Skin epidermis (tissue), 12 donors: Measurements from ENCODE around the gene CHL1.

Experiments
- H3K27ac ChIP-seq, 21 experiments: fragments of 200-600 bp; sonication (generic) in 11 of 21; one replicate each; pipeline ENCODE4 v1.5.0; 2020; ENCODE audit warnings: mild to moderate bottlenecking in 3 of 21, inconsistent platforms in 2 of 21, moderate library complexity in 2 of 21
- H3K4me3 ChIP-seq, 7 experiments: fragments of 200-600 bp; sonication (generic) in 2 of 7; one replicate each; pipeline ENCODE4 v1.5.0; 2020; ENCODE audit warnings: inconsistent platforms in 2 of 7, mild to moderate bottlenecking in 2 of 7, moderate library complexity in 1 of 7

CHL1 gene, protein sequence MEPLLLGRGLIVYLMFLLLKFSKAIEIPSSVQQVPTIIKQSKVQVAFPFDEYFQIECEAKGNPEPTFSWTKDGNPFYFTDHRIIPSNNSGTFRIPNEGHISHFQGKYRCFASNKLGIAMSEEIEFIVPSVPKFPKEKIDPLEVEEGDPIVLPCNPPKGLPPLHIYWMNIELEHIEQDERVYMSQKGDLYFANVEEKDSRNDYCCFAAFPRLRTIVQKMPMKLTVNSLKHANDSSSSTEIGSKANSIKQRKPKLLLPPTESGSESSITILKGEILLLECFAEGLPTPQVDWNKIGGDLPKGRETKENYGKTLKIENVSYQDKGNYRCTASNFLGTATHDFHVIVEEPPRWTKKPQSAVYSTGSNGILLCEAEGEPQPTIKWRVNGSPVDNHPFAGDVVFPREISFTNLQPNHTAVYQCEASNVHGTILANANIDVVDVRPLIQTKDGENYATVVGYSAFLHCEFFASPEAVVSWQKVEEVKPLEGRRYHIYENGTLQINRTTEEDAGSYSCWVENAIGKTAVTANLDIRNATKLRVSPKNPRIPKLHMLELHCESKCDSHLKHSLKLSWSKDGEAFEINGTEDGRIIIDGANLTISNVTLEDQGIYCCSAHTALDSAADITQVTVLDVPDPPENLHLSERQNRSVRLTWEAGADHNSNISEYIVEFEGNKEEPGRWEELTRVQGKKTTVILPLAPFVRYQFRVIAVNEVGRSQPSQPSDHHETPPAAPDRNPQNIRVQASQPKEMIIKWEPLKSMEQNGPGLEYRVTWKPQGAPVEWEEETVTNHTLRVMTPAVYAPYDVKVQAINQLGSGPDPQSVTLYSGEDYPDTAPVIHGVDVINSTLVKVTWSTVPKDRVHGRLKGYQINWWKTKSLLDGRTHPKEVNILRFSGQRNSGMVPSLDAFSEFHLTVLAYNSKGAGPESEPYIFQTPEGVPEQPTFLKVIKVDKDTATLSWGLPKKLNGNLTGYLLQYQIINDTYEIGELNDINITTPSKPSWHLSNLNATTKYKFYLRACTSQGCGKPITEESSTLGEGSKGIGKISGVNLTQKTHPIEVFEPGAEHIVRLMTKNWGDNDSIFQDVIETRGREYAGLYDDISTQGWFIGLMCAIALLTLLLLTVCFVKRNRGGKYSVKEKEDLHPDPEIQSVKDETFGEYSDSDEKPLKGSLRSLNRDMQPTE (N-terminal part only)

DNA sequence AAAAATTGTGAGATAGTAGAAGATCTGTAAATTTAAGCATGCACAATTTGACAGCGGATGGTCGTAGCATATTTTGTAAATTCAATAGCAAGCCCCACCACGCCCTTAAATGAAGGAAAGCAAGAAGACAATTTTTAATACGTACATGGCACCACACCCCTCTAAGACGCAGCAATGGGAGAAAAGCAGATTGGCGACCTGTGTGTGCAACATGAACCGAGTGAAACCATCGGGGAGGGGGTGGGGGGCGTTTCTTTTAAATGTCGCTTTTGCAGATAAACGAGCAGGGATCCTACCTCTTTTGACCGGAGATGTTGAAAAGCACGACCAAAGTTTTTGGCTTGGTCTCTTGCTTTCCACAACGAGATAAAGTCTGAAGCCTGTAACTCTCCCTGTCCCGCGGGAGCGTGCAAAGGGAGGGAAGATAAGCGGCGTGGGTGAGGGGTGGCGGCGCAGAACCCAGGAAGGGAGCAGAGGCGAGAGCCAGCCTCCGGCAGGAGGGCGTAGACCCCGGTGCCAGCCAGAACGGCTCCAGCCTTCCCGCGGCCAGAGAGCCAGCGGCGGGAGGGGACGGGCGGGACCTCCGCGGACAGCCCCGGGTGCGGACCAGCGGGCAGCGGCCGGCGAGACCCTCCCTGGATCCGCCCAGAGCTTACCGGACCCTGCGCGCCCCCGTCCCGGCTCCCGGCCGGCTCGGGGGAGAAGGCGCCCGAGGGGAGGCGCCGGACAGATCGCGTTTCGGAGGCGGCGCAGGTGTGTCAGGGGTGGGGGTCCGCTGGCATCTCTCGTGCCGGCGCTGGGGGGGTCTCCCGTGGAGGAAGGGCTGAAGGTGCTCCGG lies at the start of gene CHL1:
Gene CHL1, plus strand, starts transcription at position 453 of the 838 bp plus-strand sequence. CDS start 123,014 bp downstream, outside the sequence.
- H3K27ac ChIP-seq = peak within 1 kb of the TSS in 17 of 21 experiments; percentile 41 to 82 (median 70)
- H3K4me3 ChIP-seq = peak within 1 kb of the TSS; percentile 32 to 60 (median 47)

DNA sequence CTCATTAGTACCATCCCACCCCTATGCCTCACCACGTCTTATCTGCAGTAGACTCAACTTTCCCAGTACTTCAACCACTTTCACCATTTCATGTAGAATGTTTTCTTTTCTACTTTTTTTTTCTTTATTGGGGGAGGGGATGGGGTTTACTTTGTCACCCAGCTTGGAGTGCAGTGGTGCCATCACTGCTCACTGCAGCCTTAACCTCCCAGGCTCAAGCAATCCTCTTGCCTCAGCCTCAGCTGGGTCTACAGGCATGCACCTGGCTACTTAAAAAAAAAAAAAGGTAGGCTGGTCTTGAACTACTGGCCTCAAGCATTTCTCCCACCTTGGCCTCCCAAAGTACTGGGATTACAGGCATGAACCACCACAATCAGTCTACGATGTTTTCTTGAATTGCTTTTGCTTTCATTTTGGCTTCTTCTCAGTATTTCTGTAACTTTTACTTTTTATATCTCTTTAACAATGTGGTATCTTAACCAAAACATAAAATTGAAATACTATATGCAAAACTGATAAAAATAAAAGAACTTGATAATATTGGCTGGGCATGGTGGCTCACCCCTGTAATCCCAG lies 44.9 kb upstream of the CHL1 start:
- Histone ChIP-seq H3K27ac (no peak overlapping the region), H3K4me3 (no peak overlapping the region)

DNA sequence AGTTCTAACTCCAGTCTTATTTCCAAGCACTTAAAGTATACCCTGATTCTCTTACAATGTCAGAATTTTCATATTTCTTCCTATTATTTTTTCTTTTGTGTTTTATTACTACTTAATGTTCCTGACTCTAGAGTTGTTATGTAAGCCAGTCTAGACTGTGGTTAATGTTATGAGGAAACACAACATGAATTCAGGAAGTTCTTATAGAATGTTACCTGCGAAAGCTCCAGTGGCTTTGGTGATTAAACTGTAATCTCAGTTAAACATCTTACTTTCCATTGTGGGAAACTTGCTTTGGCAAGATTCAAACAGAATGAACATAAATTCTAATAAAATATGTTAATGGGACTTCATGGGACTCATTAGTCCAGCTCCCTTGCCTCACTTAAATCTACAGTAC lies 36.6 kb upstream of the CHL1 start:
- Histone ChIP-seq H3K27ac (no peak overlapping the region), H3K4me3 (no peak overlapping the region)

DNA sequence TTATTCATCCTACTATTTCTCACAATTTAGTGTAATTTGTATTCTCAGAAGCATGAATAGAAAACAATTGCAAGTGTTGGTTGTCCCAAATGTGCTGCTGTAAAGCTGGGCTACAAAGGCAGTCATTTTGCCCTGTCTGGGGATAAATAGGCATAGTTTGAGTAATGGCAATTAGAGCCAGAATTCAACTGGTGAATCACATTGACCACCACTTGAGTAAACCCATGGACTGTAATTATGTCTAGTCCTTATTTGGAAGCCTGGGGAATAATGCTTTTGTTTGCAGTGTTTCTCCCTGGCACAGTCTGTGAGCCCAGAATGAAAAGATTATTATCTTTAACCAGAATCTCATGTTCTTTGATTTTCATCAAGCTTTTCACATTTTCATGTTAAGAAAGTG lies 30.5 kb upstream of the CHL1 start:
- no peak overlapping the region for H3K27ac ChIP-seq
- no peak overlapping the region for H3K4me3 ChIP-seq

DNA sequence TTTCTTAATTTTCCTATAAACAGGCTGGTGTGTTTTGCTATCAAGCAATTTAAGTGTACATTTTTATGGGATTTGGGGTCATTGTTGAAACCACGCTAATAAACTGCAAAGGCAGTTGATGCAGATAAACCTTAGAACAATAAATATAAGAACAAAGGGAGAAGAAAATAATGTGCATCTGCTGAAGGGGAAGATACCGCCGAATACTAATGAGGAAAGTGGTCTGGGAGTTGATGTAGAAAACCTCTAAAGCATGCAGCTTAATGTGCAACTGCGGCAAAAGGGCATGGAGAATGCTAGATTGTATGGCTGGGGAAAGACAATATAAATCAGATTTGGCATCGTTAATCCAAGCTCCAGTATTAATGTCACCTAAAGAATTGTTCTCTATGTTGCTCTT lies 29.8 kb upstream of the CHL1 start:
- Histone ChIP-seq H3K4me3 (no peak overlapping the region), H3K27ac (no peak overlapping the region)

DNA sequence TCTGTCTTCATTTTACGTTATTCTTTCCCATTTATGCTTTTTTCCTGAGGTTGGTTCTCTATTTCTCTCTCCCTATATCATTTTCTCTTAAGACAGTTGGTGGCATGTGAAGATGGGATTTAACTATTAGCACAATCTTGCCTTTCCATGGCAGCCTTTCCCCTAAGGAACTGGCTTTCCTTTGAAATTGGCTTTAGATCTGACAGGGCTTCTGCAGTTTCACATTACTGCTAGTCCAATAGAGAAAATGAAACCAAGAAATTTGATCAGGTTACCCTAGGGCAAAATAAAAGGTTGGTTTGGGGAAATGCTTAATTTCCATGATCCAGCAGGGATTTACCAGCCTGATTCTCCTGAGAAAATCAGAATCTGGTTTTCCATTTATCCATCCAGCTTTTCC lies 22.7 kb upstream of the CHL1 start:
- Histone ChIP-seq H3K27ac (no peak overlapping the region), H3K4me3 (no peak overlapping the region)

DNA sequence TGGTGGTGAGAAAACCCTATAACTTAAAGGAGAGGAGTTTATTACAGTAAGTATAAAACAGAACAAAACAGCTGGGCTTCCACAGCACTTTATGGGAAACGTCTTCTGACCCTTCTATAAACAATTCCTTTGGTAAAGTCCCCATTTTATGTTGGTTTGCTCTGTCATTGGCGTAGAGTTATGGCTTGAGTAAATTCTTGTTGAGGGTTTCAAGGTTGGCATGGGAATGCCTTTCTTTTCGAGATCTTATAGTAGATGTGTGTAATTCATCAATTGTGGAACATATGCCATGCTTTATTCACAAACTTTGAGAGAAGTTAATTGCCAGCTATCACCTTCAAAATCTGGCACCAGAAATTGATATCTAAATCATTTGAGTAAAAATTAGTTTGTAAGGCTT lies 11.6 kb upstream of the CHL1 start:
- no peak overlapping the region for H3K4me3 ChIP-seq
- H3K27ac ChIP-seq = no peak overlapping the region

DNA sequence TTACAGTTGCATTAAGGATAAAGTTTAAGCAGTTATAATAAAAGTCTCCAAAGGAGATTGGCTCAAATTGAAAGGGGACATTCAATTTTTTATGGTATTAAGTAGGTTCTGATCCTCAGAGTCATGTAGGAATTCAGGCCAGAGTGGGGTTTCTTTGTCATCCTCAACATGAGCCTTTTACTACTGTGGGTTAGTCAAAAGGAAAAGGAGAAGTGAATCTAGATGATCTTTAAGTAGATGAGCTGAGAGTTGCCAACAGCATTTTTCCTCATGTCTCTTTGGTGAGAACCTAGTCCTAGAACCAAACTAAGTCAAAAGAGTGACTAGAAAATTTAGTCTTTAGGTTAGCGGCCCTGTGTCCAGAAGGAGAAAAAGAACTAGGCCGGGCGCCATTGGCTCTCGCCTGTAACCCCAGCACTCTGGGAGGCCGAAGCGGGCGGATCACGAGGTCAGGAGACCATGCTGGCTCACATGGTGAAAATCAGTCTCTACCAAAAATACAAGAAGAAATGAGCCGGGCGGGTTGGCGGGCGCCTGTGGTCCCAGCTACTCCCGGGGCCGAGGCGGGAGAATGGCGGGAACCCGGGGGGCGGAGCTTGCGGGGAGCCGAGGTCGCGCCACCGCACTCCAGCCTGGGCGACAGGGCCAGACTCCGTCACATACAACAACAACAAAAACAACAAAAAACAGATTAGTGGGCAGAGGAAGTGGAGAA lies 4.2 kb upstream of the CHL1 start:
- H3K27ac ChIP-seq = no peak overlapping the region
- H3K4me3 ChIP-seq = no peak overlapping the region

DNA sequence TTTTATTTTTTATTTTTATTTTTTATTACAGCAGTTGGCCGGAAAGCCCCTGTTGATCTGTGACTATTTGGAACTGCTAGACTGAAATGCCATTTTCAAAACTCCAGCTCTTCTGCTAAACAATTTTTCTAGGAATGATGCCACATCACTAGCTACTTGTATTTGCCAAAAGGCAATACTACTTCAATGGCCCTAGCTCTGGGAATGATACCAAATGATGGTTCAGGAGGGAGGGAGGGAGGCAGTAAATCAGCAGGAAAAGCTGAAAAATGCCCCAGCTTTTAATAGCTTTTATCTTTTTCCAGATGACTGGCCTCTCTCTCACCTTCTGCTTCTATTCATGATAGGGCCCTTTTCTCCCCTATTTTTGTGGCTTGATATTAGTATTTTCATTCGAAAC lies 2.6 kb upstream of the CHL1 start:
- Histone ChIP-seq H3K27ac (no peak overlapping the region), H3K4me3 (no peak overlapping the region)

DNA sequence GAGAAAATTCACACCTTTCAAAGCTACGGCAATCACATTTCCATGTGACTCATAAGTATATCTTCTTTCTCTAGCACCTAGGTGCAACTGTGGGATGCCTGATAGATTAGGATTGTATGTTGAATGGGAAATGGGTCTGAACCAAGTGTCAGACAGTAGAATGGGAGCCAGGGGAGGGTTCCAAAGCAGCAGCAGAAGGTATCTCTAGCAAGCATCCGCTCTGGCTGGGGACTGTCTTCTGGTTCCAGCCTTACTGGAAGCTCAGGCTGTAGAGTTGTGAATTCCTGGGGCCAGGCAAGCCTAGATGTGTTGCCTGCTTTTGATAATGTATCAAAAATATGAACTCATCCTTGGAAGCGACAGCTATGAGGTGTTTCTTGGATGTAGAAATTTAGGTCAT lies 2.1 kb upstream of the CHL1 start:
- Histone ChIP-seq H3K4me3 (no peak overlapping the region), H3K27ac (no peak overlapping the region)

DNA sequence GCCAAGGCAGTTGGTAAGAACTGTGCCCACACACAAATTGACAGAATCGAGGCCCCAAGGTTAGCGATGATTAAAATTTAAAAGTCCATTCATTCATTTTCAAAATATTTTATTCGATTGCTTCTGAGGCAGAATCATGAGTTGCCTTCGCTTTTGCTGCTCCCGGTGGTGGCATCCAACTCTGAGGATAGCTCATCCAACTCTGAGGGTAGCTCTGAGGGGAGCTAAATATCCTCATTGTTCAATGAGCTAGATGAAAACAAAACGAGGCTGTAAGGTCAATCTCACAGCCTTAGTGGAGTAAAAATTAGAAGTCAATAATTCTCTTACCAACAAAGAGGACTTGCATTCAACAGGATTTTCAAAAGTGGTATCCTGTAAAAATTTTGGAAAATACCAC lies 897 bp upstream of the CHL1 start:
- H3K4me3 ChIP-seq = peak overlapping the region in 1 of 7 experiments; percentile 60
- H3K27ac ChIP-seq = peak overlapping the region in 1 of 21 experiments; percentile 63

DNA sequence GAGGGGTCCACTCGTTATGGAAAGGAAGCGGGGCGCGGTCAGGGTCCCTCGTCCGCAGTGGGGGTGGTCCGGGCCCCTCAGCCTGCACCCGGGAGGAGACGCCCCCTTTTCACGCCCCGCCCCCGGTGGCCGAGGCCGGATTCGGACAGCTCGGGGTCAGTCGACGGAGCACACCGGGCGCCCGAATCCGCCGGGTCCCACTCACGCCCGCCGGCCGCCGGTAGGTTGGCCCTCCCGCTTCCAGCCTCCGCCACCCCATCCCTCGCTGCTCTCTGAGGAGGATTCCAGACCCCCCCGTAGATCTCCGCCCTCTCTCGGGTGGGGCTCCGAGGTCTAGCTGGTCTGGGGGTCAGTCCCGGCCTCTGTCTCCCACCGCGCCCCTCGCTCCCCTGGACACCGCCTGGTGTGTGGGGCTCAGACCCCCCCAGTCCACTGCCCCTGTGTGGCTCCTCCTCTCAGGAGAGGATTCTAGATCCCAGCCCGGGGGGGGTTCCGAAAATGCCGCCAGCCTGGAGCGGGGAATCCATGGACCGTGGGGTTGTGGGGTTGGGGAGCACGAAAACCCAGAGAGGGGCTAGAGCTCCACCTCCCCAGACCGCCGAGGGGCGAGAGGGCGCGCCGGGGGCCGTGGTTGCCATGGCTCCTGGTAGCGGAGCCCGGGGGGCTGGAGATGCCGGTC lies 725 bp downstream of the CHL1 start:
- H3K27ac ChIP-seq = peak overlapping the region in 17 of 21 experiments; percentile 41 to 82 (median 70)

DNA sequence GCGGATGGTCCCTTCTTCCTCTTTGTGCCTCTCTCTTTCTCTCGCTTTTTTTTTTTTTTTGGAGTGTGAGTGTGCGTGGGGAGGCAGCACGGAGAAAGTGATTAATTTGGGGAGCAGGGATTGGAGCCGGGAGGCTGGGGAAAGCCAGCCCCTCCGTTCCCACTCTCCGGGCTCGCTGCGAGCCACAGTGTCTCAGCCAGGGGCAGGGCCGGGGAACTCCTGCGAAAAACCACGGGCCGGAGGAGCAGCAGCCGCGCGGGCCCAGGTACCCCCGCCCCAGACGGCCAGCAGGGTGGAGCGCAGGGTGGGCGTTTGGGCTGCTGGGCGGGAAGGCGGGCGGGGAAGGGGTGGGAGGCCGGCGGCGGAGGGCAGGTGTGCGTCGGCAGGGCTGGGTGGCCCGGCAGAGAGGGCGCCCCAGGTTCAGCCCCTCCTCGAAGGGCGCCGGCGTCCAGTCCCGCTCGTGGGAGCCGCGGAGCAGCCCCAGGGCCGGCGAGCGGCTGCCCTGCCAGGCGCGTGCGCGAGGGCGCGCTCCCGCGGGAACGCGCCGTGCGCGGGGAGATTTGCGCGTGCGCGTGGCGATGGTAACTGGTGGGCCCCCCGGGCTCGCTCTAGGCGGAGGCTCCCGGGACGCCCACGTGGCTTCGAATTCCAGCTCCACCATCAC lies 1.4 kb downstream of the CHL1 start:
- Histone ChIP-seq H3K27ac (peak overlapping the region in 16 of 21 experiments; percentile 23 to 82 (median 67)), H3K4me3 (peak overlapping the region; percentile 32 to 60 (median 47))

More for the DNA sequence above, 725 bp downstream of the CHL1 start:
- peak overlapping the region; percentile 32 to 60 (median 47) for H3K4me3 ChIP-seq

DNA sequence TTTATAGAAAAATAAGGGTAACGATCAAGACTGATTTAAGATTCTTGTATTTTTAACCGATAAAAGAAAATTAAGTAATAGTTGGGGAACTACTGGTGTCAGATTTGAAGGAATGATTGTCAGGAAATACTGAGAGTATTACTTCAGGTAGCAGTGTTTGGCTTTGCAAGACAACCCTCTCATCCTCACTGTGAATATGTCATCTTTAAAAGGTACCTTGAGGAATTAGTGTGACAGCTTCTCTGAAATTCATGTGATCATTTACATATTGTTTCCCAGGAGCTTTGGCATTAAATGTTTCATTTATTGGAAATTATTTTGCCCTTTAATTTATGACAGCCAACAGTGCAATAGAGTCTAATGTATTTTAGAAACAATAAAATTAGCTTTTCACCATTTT lies 3.3 kb downstream of the CHL1 start:
- Histone ChIP-seq H3K4me3 (no peak overlapping the region), H3K27ac (no peak overlapping the region)

DNA sequence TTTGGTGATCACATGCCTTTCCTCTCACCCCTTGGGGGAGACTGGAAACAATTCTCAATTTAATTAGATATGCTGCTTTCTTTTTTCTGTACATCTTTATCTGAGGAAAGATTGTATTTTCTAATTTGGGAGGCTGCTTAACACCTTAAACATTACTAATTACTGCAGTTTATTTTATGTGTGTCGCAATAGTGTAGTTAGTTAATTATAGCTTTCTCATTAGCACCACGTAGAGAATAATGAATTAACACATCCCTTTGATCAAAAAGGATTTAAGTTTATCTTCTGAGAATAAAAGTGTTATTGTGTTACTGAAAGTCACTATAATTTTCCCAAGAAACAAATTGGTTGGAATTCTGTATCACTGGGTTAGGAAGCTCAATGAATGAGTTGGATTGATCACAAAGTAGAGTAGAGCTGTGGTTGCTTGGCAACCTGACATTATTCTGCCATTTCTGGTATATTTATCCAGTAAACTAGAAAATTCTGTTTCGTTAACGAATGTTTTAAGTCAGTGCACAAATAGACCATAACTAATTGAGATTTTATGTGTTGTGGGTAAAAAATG lies 4.3 kb downstream of the CHL1 start:
- Histone ChIP-seq H3K27ac (no peak overlapping the region), H3K4me3 (no peak overlapping the region)

DNA sequence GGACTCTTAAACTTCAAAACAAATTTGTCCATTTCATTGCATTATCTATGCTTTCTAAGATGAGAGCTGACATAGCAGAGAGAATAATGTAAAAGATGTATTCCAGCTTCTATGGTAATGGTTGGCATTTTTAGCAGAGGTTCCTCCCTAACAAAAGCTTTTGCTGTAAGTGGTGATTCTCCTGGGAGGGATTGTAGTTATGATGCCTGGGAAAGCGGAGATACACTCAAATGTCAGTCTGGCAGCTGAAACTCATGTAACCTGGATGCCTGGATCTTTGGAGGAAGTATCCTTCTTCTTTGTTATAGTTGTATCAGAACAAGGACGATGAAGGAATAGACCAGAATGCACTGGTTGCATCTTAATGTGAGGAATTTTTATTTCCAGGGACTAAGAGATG lies 7.5 kb downstream of the CHL1 start:
- Histone ChIP-seq H3K27ac (no peak overlapping the region), H3K4me3 (no peak overlapping the region)

DNA sequence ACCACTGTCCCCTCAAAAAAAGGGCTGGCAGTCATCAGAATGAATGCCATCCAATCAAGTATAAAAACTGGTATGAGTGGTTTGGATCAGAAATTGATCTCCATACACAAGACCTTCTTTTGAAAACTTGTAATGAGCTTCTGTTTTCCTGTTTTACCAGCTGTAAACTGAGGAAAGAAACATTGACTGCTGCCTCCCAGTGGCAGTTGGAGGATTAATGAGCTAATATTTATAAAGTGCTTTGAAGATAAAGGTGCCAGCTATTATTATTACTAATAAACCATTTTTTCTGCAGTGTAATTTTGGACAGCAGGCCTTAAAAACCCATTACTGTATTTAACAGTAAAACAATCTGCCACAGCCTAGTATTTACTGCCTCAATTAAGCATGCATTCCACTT lies 11.4 kb downstream of the CHL1 start:
- H3K4me3 ChIP-seq = no peak overlapping the region
- no peak overlapping the region for H3K27ac ChIP-seq
